GM12865 (cell line): ENCODE data around the gene VLDLR.

Experiments
- DNase-seq: peaks from one replicate; pipeline ENCODE4 v3.0.0; 2010; ENCODE audit warnings: low read depth
- H3K4me3 ChIP-seq: 2 replicates; pipeline ENCODE4 v1.5.1; 2011; ENCODE audit warnings: mild to moderate bottlenecking, low read depth, low read length, control low read depth
- TF ChIP-seq, protein P1 (sequence below): IDR thresholded peaks from 2 replicates; pipeline ENCODE4 v1.5.1; 2011; ENCODE audit warnings: low read length, control low read depth, low read depth, inconsistent platforms; ENCODE audit not compliant: insufficient read depth; ENCODE audit errors: missing control alignments

VLDLR gene

DNA sequence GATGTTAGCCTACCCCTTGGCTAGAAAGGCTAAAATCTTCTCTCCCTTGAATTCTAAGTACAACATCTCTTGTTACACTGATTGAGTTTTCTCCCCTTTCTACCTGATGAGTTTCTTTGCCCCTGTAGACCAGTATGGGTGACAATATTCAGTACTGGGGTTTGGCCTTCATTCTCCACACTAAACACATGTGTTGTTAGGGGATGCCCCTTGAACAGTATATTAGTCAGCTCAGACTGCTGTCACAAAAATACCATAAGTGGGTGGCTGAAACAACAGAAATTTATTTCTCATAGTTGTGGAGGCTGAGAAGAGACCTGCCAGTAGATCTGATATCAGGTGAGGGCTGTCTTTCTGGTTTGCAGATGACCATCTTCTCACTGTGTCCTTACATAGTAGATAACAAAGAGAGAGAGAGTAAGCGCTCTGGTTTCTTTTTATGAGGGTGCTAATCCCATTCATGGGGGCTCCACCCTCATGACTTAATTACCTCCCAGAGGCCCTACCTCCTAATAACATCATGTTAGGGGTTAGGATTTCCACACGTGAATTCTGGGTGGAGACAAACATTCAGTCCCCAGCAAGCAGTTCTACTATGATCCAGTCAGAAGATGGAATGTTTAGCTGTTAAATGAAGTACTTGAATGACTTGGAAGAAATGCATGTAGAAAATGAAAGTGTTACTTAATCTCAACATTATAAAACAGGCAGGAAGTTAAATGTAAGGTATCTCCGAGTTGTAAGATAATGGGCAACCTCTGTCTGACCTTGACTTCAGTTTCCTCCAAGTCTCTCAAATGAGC is 17.5 kb downstream of the VLDLR start:
- no peak for DNase-seq
- no peak overlapping the region for H3K4me3 ChIP-seq
- TF ChIP-seq, protein P1, sequence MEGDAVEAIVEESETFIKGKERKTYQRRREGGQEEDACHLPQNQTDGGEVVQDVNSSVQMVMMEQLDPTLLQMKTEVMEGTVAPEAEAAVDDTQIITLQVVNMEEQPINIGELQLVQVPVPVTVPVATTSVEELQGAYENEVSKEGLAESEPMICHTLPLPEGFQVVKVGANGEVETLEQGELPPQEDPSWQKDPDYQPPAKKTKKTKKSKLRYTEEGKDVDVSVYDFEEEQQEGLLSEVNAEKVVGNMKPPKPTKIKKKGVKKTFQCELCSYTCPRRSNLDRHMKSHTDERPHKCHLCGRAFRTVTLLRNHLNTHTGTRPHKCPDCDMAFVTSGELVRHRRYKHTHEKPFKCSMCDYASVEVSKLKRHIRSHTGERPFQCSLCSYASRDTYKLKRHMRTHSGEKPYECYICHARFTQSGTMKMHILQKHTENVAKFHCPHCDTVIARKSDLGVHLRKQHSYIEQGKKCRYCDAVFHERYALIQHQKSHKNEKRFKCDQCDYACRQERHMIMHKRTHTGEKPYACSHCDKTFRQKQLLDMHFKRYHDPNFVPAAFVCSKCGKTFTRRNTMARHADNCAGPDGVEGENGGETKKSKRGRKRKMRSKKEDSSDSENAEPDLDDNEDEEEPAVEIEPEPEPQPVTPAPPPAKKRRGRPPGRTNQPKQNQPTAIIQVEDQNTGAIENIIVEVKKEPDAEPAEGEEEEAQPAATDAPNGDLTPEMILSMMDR: no peak

DNA sequence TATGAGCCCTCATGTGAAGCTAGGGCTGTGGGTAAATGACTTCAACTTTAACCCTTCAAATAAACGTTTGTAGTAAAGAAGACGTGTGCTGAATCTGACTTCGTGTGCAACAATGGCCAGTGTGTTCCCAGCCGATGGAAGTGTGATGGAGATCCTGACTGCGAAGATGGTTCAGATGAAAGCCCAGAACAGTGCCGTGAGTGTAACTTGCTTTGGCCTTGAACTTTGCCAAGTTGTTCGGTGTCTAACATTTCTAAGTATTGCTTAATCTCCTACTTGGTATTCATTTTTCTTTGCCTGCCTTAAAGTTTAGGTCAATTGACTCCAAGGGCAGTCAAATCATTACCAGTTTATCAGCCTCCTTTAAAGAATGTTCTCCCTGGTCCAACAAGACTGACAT is 18.2 kb downstream of the VLDLR start:
- TF ChIP-seq, protein P1: no peak
- H3K4me3 ChIP-seq: no peak overlapping the region
- DNase-seq: no peak

DNA sequence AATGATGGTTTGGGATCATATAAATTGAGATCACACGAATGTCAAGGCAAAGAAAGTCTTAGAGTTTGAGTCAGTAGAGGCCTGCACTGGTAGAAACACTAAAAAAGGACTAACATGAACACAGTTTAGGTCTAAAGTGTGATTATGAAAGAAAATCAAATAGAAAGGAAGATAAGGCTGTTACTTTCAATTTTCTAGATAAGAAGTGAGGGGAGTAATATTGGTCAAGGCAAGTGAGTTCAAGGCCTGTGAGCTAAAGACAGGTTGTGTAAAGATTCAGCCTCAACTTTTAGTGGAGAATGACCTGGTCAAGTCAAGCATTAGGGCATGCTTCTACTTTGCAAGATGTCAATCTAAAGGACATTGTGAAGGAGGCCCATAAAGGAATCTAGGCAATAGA is 19.0 kb downstream of the VLDLR start:
- DNase-seq: no peak
- H3K4me3 ChIP-seq: no peak overlapping the region
- TF ChIP-seq, protein P1: no peak

DNA sequence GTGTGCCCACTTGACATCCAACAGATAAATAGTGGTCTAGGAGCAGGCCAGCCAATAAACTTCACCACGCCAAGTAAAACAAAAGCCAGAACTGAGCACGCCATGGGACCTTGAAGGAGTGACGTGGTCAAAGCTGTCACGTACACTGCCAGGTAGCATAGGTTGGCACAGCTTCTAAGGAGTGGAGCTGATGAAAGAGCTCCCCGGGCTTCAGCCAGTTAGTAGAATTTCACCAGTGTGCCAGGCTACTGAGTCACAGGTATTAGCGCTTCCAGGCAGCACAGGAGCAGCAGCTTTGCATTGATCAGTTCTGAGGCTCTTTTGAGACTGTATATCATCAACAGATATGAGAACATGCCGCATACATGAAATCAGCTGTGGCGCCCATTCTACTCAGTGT is 19.4 kb downstream of the VLDLR start:
- TF ChIP-seq, protein P1: no peak
- H3K4me3 ChIP-seq: no peak overlapping the region
- no peak for DNase-seq

DNA sequence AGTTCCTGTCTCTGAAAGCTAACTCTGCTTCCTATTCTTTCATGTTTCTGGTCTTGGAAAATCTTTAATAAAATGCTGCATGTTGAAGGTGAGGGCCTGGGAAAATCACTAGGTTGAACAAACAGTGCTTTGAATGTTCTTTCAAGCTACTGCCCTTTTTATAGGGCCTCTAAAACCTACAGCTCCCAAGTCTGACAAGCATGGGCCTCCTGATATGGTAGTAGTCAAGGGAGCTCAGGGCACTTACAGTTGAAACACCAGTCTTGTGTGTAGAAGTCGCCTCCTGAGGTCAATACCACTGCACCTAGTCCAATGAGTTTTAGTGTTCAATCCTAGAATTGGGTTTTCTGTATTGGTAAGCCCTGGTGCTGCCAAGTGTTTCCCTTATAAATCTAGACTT is 20.5 kb downstream of the VLDLR start:
- DNase-seq: no peak
- H3K4me3 ChIP-seq: no peak overlapping the region
- TF ChIP-seq, protein P1: no peak

DNA sequence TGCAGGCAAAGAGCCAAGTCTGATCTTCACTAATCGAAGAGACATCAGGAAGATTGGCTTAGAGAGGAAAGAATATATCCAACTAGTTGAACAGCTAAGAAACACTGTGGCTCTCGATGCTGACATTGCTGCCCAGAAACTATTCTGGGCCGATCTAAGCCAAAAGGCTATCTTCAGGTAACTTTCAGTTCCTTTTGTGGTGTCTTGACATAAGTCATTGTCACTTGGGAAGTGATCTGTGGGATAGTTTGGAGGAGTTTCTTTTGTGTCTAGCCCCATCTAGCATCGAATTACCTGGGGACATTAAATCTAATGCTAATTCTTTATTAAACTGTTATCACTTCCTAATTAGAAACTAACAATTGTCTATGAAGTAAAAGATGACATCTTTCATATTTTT is 24.0 kb downstream of the VLDLR start:
- TF ChIP-seq, protein P1: no peak
- no peak overlapping the region for H3K4me3 ChIP-seq
- DNase-seq: peak; percentile 39

DNA sequence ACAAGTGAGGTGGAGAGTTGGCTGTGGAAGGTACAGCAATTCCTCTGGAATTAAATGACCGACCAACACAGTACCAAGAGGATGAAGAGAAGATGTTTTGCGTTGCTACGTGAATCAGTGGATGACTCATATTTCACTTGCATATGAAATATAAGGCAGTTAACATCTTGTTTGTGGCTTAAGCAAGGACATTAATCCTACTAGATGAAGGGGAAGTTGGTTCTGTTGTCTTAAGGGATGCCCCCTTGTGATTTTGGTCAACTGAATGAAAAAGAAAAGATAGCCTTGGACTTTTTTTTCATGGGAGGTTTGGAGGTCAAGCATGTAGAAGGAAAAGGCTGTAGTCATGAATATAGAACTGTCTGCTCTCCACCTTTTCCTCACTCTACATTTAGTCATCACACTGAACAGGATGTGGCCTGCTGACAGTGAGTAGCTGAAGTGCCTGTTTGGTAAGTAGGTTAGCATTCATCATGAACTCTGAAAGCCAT is 33.9 kb downstream of the VLDLR start:
- DNase-seq: peak; percentile 29
- TF ChIP-seq, protein P1: no peak
- H3K4me3 ChIP-seq: no peak overlapping the region
